Endodermal cell (in vitro differentiated cells): ENCODE data around the gene RBFA. TPM values are rescaled to one million over a fixed set of nuclear protein-coding genes. Genes with fewer than 3 reads are reported as not detected.
A peak's percentile ranks its signal among the peaks of the same experiment; 100 is the strongest.

ENCODE experiments used
- DNase-seq: peaks from one replicate; pipeline ENCODE4 v3.0.0-alpha.2; 2017
- H3K27ac ChIP-seq: 2 replicates; pipeline ENCODE4 v1.5.1; 2013; ENCODE audit warnings: mild to moderate bottlenecking, low read depth, low read length, moderate library complexity
- H3K27me3 ChIP-seq: 2 replicates; pipeline ENCODE4 v1.6.1; 2013; ENCODE audit warnings: mild to moderate bottlenecking, low read length, moderate library complexity; ENCODE audit not compliant: insufficient read depth, control insufficient read depth, poor library complexity, severe bottlenecking
- H3K36me3 ChIP-seq: 2 replicates; pipeline ENCODE4 v1.7.0; 2013; ENCODE audit warnings: mild to moderate bottlenecking, low read length, moderate library complexity; ENCODE audit not compliant: control insufficient read depth, insufficient read depth
- H3K4me1 ChIP-seq: one replicate; pipeline ENCODE4 v1.7.0; 2013; ENCODE audit warnings: low read length; ENCODE audit not compliant: control insufficient read depth, insufficient read depth
- H3K4me3 ChIP-seq: 2 replicates; pipeline ENCODE4 v1.5.1; 2013; ENCODE audit warnings: mild to moderate bottlenecking, low read length, moderate library complexity
- H3K9ac ChIP-seq: 2 replicates; pipeline ENCODE4 v1.6.1; 2013; ENCODE audit warnings: mild to moderate bottlenecking, low read length, moderate library complexity; ENCODE audit not compliant: poor library complexity, severe bottlenecking; ENCODE audit errors: extremely low read depth
- H3K9me3 ChIP-seq: 2 replicates; pipeline ENCODE4 v1.6.1; 2013; ENCODE audit warnings: mild to moderate bottlenecking, low read length, moderate library complexity; ENCODE audit not compliant: control insufficient read depth
- H3K27ac Mint-ChIP-seq: 2 replicates; pipeline ENCODE4 v1.8.0; 2020; ENCODE audit warnings: mixed read lengths
- H3K27me3 Mint-ChIP-seq: 2 replicates; pipeline ENCODE4 v1.8.0; 2021; ENCODE audit warnings: mild to moderate bottlenecking, mixed read lengths; ENCODE audit not compliant: insufficient read depth
- H3K36me3 Mint-ChIP-seq: 2 replicates; pipeline ENCODE4 v1.8.0; 2020; ENCODE audit warnings: low read depth, mixed read lengths
- H3K4me1 Mint-ChIP-seq: 2 replicates; pipeline ENCODE4 v1.8.0; 2020; ENCODE audit warnings: mixed read lengths
- H3K4me3 Mint-ChIP-seq: 2 replicates; pipeline ENCODE4 v1.8.0; 2020; ENCODE audit warnings: mild to moderate bottlenecking, moderate library complexity, mixed read lengths
- H3K9me3 Mint-ChIP-seq: 2 replicates; pipeline ENCODE4 v1.8.0; 2020; ENCODE audit warnings: mild to moderate bottlenecking, mixed read lengths
- CTCF ChIP-seq: fragments of 200-600 bp; sonication (generic); conservative IDR thresholded peaks from 2 replicates; pipeline ENCODE4 v1.5.0; 2021; ENCODE audit warnings: antibody characterized with exemption, mild to moderate bottlenecking
- WGBS, 2 experiments: methylation state at CpG; one replicate each; pipeline versions ENCODE4 v1.1.5 to v1.1.7; 2013; ENCODE audit warnings: missing lambda C conversion rate in 2 of 2, mixed read lengths in 1 of 2; ENCODE audit not compliant: insufficient coverage in 1 of 2, insufficient read length in 1 of 2; 5-methylcytosine and 5-hydroxymethylcytosine counted together
- total RNA-seq, 2 donors: library from RNA; stranded (reverse); fragmentation: NEBNext Ultra II Directional in 1 of 2; extraction: Animal tissue kit (Norgen Biotek cat#: 25700) in 1 of 2; gene quantifications; 2 replicates in 1 of 2; 3 replicates in 1 of 2; pipeline ENCODE4 v1.2.1, GENCODE V29; 2021

Gene RBFA
- total RNA-seq, 2 donors from 2014 or later: 16.6 to 27.6 TPM

- peak overlapping the region; percentile 95 for H3K4me3 ChIP-seq
- Mint-ChIP-seq H3K27me3 (peaks cover 30% of the 10 kb centered on the region), H3K4me1 (peaks cover 13% of the 10 kb centered on the region), H3K4me3 (peak overlapping the region; percentile 68), H3K9me3 (no peaks in the 10 kb centered on the region), H3K36me3 (peaks cover 25% of the 10 kb centered on the region), H3K27ac (peak overlapping the region; percentile 68)
- TF ChIP-seq CTCF: no peak
- no peaks in the 10 kb centered on the region for H3K4me1 ChIP-seq
- 0% methylated on average over 1 to 6 of the region's 6 CpGs for whole genome bisulfite sequencing, 2 experiments
- peaks cover 36% of the 10 kb centered on the region for H3K36me3 ChIP-seq
- DNase-seq: no peak
- peaks cover 25% of the 10 kb centered on the region for H3K27me3 ChIP-seq
- no peaks in the 10 kb centered on the region for H3K9me3 ChIP-seq
- peak overlapping the region; percentile 63 for H3K9ac ChIP-seq
- H3K27ac ChIP-seq: no peak overlapping the region
These were observed 46.7 kb upstream of the RBFA start for GRCh38 chr18:79987566-79987965.

GRCh38 chr18:79988071-79988450 lies 46.2 kb upstream of the RBFA start:
- peak; percentile 53 for TF ChIP-seq CTCF
- H3K27me3 Mint-ChIP-seq: peaks cover 35% of the 10 kb centered on the region
- H3K9me3 ChIP-seq: no peaks in the 10 kb centered on the region
- H3K27ac Mint-ChIP-seq: peak overlapping the region; percentile 70
- peaks cover 36% of the 10 kb centered on the region for H3K36me3 ChIP-seq
- H3K36me3 Mint-ChIP-seq: peaks cover 25% of the 10 kb centered on the region
- H3K4me3 ChIP-seq: peak overlapping the region; percentile 95
- DNase-seq: peak; percentile 84
- H3K27me3 ChIP-seq: peaks cover 30% of the 10 kb centered on the region
- no peaks in the 10 kb centered on the region for H3K9me3 Mint-ChIP-seq
- peaks cover 16% of the 10 kb centered on the region for H3K4me1 Mint-ChIP-seq
- peak overlapping the region; percentile 84 for H3K27ac ChIP-seq
- H3K9ac ChIP-seq: peak overlapping the region; percentile 63
- no peaks in the 10 kb centered on the region for H3K4me1 ChIP-seq
- WGBS, 2 experiments: 0 to 1% methylated on average over 30 to 48 of the region's 48 CpGs
- peak overlapping the region; percentile 68 for H3K4me3 Mint-ChIP-seq

GRCh38 chr18:79988451-79989194 lies 45.6 kb upstream of the RBFA start, which contains the start of gene TXNL4A:
TSS of gene TXNL4A (minus strand) at chr18:79988563. CDS start at chr18:79988392, 171 bp downstream.
- H3K9me3 ChIP-seq: no peaks in the 10 kb centered on the region
- DNase-seq: peak; percentile 88
- H3K27me3 ChIP-seq: peaks cover 35% of the 10 kb centered on the region
- peak within 1 kb of the TSS; percentile 95 for H3K4me3 ChIP-seq
- Mint-ChIP-seq H3K27me3 (peaks cover 40% of the 10 kb centered on the region), H3K36me3 (peaks cover 22% of the 10 kb centered on the region), H3K4me3 (peak within 1 kb of the TSS; percentile 68), H3K27ac (peak within 1 kb of the TSS; percentile 92), H3K9me3 (no peaks in the 10 kb centered on the region), H3K4me1 (peaks cover 17% of the 10 kb centered on the region)
- peaks cover 31% of the 10 kb centered on the region for H3K36me3 ChIP-seq
- WGBS, 2 experiments: 2% methylated on average over 44 to 71 of the region's 71 CpGs
- H3K27ac ChIP-seq: peak within 1 kb of the TSS; percentile 84
- no peak for TF ChIP-seq CTCF
- peak within 1 kb of the TSS; percentile 63 for H3K9ac ChIP-seq
- H3K4me1 ChIP-seq: no peaks in the 10 kb centered on the region
